Esophagus squamous epithelium (tissue), 4 donors: ENCODE data around the gene POLDIP3.

Experiments used
- CTCF ChIP-seq, 6 experiments: fragments of 450-650 bp in 4 of 6; fragments of 200-600 bp in 2 of 6; sonication (generic) in 2 of 6; IDR thresholded peaks; one replicate each; pipeline ENCODE4 v1.5.1; 2016 to 2019; ENCODE audit warnings: antibody characterized with exemption in 6 of 6, mild to moderate bottlenecking in 4 of 6, moderate library complexity in 4 of 6
- POLR2A ChIP-seq, 4 donors: fragments of 450-650 bp; IDR thresholded peaks; one replicate each; pipeline ENCODE4 v1.6.1; 2017; ENCODE audit warnings: antibody characterized with exemption in 4 of 4, mild to moderate bottlenecking in 4 of 4, moderate library complexity in 3 of 4

GRCh38 chr22:42544686-42545085 is 70.0 kb downstream of the POLDIP3 start:
- TF ChIP-seq CTCF (IDR thresholded peaks at IDR 0.05) (no peak), POLR2A (IDR thresholded peaks at IDR 0.05) (no peak)
